ENCODE data around the gene FBRSL1.

Gene FBRSL1

GRCh38 chr12:132445884-132446632 is 43.9 kb upstream of the FBRSL1 start:
- peak; percentile 79 to 80 for DNase-seq (ENCODE audit: low read depth in 2 of 2)
- peak overlapping the region; percentile 30 to 36 for H3K4me3 ChIP-seq (replicated peaks in 1 of 2; ENCODE audit: low read depth in 2 of 2, low read length in 2 of 2)
- TF ChIP-seq CTCF (IDR thresholded peaks at IDR 0.05; ENCODE audit: low read depth, low read length), result no peak

DNA sequence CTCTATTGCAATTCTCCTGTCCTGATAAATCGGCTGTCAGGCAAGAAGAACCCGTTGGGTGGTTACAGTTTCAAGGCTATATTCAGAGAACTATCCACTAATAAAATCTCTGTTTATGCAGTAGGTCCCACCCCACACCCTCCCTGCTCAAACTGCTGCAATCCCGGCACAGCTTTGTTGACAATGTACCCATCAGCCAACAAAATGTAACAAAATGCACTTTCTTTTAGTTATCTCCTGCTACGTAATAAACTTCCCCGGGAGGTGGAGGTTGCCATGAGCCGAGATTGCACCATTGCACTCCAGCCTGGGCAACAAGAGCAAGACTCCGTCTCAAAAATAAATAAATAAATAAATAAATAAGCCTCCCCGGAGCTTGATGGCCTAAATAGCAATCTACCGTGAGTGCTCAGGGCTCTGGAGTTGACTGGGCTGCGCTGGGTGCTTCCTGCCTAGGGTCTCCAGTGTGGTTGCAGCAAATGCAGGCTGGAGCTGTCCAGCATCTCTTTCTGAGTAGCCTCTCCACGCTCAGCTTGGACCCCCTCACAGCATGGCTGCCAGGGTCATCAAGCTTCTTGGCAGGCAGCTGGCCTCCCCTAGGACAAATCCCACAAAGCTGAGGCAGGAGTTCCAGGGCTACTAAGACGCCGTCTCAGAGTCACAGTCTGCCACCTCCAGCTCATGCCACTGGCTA is 43.2 kb upstream of the FBRSL1 start:
- no peak overlapping the region for H3K4me3 ChIP-seq (replicated peaks in 1 of 2; ENCODE audit: low read depth in 2 of 2, low read length in 2 of 2)
- TF ChIP-seq CTCF (IDR thresholded peaks at IDR 0.05; ENCODE audit: low read depth, low read length), result no peak
- DNase-seq (ENCODE audit: low read depth in 2 of 2), result no peak

DNA sequence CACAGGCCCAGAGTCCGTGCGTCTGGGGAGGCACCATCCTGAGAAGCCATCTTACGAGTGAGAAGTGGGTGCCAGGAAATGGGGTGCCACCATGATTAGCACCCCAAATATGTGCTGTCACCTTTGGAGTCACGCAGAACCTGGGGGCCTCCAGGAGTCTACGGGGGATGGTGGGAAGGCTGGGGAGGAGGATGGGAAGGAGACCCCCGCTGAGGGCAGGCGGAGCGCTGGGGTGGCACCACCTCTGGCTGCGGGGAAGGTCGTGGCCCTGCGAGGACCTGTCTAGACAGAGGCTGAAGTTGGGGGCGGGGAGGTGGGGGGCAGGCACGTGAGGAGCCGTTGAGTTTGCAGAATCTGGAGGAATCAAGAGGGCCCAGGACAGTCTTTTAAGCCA is 42.6 kb upstream of the FBRSL1 start:
- no peak for DNase-seq (ENCODE audit: low read depth in 2 of 2)
- no peak overlapping the region for H3K4me3 ChIP-seq (replicated peaks in 1 of 2; ENCODE audit: low read depth in 2 of 2, low read length in 2 of 2)
- no peak for TF ChIP-seq CTCF (IDR thresholded peaks at IDR 0.05; ENCODE audit: low read depth, low read length)

- DNase-seq (ENCODE audit: low read depth in 2 of 2), result no peak
- H3K4me3 ChIP-seq (replicated peaks in 1 of 2; ENCODE audit: low read depth in 2 of 2, low read length in 2 of 2), result no peak overlapping the region
- no peak for TF ChIP-seq CTCF (IDR thresholded peaks at IDR 0.05; ENCODE audit: low read depth, low read length)
Observed at GRCh38 chr12:132447731-132448462, 42.1 kb upstream of the FBRSL1 start.

- TF ChIP-seq CTCF (IDR thresholded peaks at IDR 0.05; ENCODE audit: low read depth, low read length), result no peak
- no peak for DNase-seq (ENCODE audit: low read depth in 2 of 2)
- no peak overlapping the region for H3K4me3 ChIP-seq (replicated peaks in 1 of 2; ENCODE audit: low read depth in 2 of 2, low read length in 2 of 2)
Observed at GRCh38 chr12:132448463-132448820, 41.5 kb upstream of the FBRSL1 start.

- DNase-seq (ENCODE audit: low read depth in 2 of 2), result no peak
- H3K4me3 ChIP-seq (replicated peaks in 1 of 2; ENCODE audit: low read depth in 2 of 2, low read length in 2 of 2), result no peak overlapping the region
- TF ChIP-seq CTCF (IDR thresholded peaks at IDR 0.05; ENCODE audit: low read depth, low read length), result no peak
Observed at GRCh38 chr12:132449565-132450417, 40.2 kb upstream of the FBRSL1 start.

Measured in cardiac fibroblast (primary cell).